ENCODE results near the gene ROCK1. TPM values are rescaled to one million over a fixed set of nuclear protein-coding genes. Genes with fewer than 3 reads are reported as not detected.

Gene ROCK1
- total and polyA plus RNA-seq, 9 of the 15 experiments (the other 6 are each of a cell fraction or from before 2014, with no cell fraction given) = 7.4 to 28.6 (median 17.7) TPM

DNA sequence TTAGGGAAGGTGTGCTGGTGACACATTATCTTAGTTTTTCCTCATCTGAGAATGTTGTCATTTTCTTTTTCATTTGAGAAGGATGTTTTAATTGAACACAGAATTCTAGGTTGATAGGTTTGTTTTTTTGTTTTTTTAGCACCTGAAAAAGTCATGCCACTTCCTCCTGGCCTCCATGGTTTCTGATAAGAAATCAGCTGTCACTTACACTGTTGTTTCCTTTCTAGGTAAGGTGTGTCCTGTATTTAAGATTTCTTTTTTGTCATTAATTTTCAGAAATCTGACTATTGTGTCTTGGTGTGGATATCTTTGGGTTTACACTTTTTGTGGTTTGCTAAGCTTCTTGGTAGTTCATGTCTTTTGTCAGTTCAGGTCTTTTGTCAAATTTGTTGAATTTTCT is 99.3 kb downstream of the ROCK1 start:
- Histone ChIP-seq H3K36me3 (ENCODE audit: control insufficient read depth, insufficient read depth, low read length) (peaks cover 30% of the 10 kb centered on the region), H3K4me2 (ENCODE audit: insufficient read depth, low read length) (no peak overlapping the region), H3K27me3 (ENCODE audit: control insufficient read depth in 2 of 2, insufficient read depth in 2 of 2, low read length in 2 of 2) (no peaks in the 10 kb centered on the region), H3K27ac (ENCODE audit: extremely low read depth, low read depth, low read length) (no peak overlapping the region), H3K79me2 (ENCODE audit: control insufficient read depth, insufficient read depth, low read length) (no peaks in the 10 kb centered on the region), H2AFZ (ENCODE audit: low read depth, low read length) (no peak overlapping the region), H4K20me1 (replicated peaks; ENCODE audit: control insufficient read depth, insufficient read depth, low read length) (no peaks in the 10 kb centered on the region), H3K4me3 (no peak overlapping the region), H3K9ac (ENCODE audit: insufficient read depth in 1 of 2, low read depth in 2 of 2, low read length in 2 of 2) (no peak overlapping the region), H3K4me1 (replicated peaks in 1 of 2; ENCODE audit: control insufficient read depth in 2 of 2, insufficient read depth in 2 of 2, low read length in 2 of 2) (no peaks in the 10 kb centered on the region), H3K9me3 (replicated peaks; ENCODE audit: control insufficient read depth, insufficient read depth, low read depth, low read length) (peaks cover 6% of the 10 kb centered on the region; the same call in 1 of the 2 replicates), H3K9me1 (ENCODE audit: control insufficient read depth, insufficient read depth, low read length) (no peaks in the 10 kb centered on the region)
- FAIRE-seq (no peak), ATAC-seq (no peak), DNase-seq (ENCODE audit: extremely low read depth in 1 of 4, low spot score in 3 of 4) (no peak)
- CTCF ChIA-PET (ENCODE audit: low intra/inter-chr PET ratio) = no interaction called here
- in situ Hi-C loops (cut with MboI) = no loop called here
- peak; percentile 11 for TF ChIP-seq ZNF280A (IDR thresholded peaks at IDR 0.05; ENCODE audit: low read depth, partially characterized antibody)
- TF ChIP-seq ZNF445 (CRISPR knock-in tag; IDR thresholded peaks at IDR 0.05; ENCODE audit: low read depth) = no peak
- no peak for TF ChIP-seq ZNF507 (tag; conservative IDR thresholded peaks at IDR 0.05)
- no peak for TF ChIP-seq ID3 (CRISPR knock-in tag; IDR thresholded peaks at IDR 0.05)
- no peak for TF ChIP-seq ID3 (tag; IDR thresholded peaks at IDR 0.05)
- TF ChIP-seq TRIM28 (IDR thresholded peaks at IDR 0.05) = peak; percentile 43; the same call in 1 of the 2 replicates
- TF ChIP-seq NFXL1 (CRISPR knock-in tag; IDR thresholded peaks at IDR 0.05) = no peak
- TF ChIP-seq PRMT5 (CRISPR knock-in tag; IDR thresholded peaks at IDR 0.05) = no peak
- no peak for TF ChIP-seq SMARCB1 (IDR thresholded peaks at IDR 0.05; ENCODE audit: insufficient read length, low read depth)
- TF ChIP-seq ZNF184 (CRISPR knock-in tag; IDR thresholded peaks at IDR 0.05) = no peak
- TF ChIP-seq, protein P1, sequence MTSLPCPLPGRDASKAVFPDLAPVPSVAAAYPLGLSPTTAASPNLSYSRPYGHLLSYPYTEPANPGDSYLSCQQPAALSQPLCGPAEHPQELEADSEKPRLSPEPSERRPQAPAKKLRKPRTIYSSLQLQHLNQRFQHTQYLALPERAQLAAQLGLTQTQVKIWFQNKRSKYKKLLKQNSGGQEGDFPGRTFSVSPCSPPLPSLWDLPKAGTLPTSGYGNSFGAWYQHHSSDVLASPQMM (CRISPR knock-in tag; IDR thresholded peaks at IDR 0.05) = no peak
- TF ChIP-seq ZNF586 (CRISPR knock-in tag; conservative IDR thresholded peaks at IDR 0.05) = no peak
- TF ChIP-seq MAFK (IDR thresholded peaks at IDR 0.05; ENCODE audit: low read length) = no peak
- no peak for TF ChIP-seq ZFPM2 (CRISPR knock-in tag; IDR thresholded peaks at IDR 0.05)
- TF ChIP-seq ZMIZ1 (IDR thresholded peaks at IDR 0.05; ENCODE audit: low read depth in 2 of 2, low read length in 2 of 2) = no peak
- no TSS peak for BruUV-seq (replicated peaks)
- intact Hi-C loops (cut with micrococcal nuclease) = loop anchor here (5.0 kb wide), 1 partner anchor 50 kb away; no protein-coding TSS in a partner anchor
- POLR2A ChIA-PET = no interaction called here
